ENCODE data around the gene LRRC3B. TPM values are rescaled to one million over a fixed set of nuclear protein-coding genes. Genes with fewer than 3 reads are reported as not detected.
"Not testable (repeated sequence)": the region's sequence is repeated elsewhere in the genome, so short reads cannot be mapped to it uniquely, and the experiment has no call there.

The LRRC3B gene, protein sequence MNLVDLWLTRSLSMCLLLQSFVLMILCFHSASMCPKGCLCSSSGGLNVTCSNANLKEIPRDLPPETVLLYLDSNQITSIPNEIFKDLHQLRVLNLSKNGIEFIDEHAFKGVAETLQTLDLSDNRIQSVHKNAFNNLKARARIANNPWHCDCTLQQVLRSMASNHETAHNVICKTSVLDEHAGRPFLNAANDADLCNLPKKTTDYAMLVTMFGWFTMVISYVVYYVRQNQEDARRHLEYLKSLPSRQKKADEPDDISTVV
- not detected in 2 replicates for total RNA-seq

DNA sequence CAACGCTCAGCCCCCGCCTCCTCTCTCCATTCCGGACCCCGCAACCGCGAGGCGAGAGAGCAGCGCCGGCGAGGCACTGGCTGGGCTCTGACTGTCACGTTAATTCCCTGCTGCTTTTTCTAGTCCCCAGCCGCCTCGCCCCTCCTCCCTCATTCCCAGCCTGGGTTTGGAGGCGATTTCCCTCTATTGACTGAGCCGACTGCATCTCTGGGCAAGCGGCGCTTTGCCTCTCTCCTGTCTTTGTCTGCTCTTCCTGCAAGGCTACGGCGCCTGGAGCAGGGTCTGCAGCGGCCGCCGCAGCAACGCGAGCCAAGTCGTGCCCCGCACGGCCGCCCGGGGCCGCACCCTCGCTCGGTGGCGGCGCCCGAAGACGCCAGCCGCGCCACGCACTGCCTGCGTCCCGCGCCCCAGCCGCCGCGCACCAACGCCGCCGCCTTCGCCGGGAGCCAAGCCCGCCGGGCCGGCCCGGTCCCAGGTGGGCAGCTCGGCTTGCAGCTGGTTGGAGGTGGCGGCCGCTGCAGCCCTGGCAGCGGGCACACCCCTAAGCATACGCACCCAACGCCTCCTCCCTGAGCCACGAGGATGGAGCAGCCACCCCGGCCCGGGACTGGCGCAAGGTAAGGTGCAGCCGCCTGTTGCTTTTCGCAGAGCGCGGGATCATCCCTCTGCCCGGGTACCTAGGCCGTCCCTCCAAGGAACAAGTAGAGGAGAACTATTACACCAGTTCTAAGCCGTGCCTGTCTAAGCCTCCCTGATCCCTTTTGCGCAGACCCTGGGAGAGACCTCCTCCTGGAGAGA is at the start of gene LRRC3B:
LRRC3B (plus strand) TSS at position 152 of the 798 bp plus-strand sequence. CDS start 86,901 bp downstream, outside the sequence.
- intact Hi-C loops (cut with micrococcal nuclease): no loop called here

DNA sequence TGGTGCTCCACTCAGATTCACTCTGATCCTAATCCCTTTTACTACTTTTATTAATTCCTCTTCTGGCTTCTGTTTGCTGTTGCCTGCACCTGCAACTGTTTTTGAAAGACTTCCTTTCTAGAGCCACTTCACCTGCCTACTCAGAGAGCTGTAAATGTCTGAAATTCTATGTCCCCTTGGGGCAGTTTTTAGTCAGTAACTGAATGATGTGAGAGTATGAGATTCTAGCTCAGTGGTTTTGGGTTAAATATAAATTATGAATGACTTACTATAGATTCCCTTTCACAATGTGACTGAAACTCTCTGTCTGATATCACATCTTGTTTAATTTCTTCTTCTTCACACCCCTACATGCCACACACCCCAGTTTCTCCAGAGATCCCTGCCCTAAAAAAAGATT is 47.8 kb upstream of the LRRC3B start:
- intact Hi-C loops (cut with micrococcal nuclease): no loop called here

DNA sequence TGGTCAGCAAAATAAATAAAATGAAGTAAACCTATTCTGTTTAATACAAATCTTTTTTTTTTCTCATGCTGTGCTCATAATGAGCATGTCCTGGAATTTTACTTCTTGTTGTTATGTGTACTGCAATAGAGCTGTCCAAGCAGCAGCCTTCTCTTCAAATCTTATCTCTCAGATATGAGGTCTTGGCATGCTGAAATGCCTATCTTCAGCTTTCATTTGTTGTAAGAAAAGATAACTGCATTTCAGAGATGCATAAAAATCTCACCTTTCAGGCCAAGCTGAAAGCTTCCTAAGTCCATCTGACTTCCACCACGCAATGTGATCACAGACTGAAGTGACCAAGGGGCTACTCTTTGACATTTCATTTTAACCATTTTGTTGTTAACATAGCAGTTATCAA is 43.5 kb upstream of the LRRC3B start:
- intact Hi-C loops (cut with micrococcal nuclease): no loop called here

DNA sequence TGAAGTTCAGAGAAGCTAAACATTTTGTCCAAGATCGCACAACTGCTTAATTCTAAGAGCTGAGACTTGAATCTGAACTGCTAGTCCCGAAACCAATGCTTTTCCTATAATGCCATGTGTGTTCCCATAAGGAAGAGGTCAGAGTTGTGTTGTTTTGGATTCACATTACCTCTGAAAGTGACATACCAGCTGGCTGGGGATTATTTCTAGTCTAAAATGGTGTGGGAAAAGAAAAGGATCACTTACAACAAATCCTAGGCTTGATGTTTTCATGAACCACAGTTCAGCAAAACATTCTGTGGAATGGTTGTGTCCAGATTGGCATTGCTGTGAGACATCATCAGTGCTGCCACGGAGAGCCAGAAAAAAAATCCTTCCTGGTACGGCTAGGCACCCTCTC is 35.0 kb upstream of the LRRC3B start:
- intact Hi-C loops (cut with micrococcal nuclease): no loop called here

DNA sequence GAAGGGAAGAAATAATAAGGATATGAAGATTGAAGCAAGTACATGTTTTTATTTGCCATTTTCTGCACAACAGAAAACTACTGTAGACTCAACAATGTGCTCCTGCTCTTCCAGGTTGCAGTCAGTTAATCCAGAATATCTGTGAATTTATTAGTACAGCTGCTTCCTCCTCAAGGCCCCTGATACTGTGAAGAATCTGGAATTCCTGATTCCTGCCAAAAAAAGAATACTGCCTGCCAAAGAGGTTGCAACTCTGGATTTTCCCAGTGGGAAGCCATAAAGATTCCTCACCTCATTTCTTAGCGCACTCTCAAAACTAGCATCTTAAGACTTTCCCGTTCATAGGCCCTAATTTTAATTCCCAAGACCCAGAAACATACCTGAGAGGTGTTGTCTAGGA is 33.6 kb upstream of the LRRC3B start:
- intact Hi-C loops (cut with micrococcal nuclease): no loop called here

DNA sequence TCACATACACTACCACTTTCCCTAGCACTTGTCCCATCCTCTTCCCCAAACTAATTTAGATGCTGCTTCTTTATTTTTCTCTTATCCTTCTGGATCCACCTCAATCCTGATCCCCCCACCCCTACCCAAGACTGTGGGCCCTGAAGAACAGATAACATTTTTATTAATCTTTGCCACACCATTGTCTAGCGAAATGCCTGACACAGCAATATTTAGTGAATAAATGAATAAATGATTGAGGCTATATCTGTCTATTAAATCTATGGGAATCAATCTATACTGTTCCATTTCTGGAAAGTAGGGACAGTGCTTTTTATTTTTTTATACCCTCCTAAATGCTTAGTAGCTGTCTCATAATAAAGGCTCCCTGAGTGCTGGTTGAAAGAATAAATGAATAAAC is 32.9 kb upstream of the LRRC3B start:
- intact Hi-C loops (cut with micrococcal nuclease): no loop called here

DNA sequence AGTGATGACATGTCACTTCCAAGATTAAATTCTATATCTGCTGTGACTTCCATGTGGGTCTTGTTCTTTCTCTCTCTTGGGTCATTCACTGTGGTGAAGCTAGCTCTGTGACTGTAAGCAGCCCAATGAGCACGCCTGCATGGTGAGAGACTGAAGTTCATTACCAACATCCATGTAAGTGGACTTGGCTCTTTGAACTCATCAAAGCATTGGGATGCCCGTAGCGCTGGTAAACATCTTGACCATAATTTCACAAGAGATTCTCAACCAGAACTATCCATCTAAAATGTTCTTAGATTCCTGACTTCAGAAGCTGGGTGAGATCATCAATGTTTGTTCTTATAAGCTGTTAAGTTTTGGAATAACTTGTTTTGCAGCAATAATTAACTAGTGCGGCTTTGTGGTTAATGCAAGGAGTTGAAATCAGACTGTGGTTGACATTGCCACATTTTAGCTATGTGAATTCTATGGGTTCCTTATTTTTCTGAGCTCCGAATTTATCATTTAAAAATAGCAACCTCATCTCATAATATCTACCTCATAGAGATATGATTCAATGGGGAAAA is 31.6 kb upstream of the LRRC3B start:
- intact Hi-C loops (cut with micrococcal nuclease): no loop called here

DNA sequence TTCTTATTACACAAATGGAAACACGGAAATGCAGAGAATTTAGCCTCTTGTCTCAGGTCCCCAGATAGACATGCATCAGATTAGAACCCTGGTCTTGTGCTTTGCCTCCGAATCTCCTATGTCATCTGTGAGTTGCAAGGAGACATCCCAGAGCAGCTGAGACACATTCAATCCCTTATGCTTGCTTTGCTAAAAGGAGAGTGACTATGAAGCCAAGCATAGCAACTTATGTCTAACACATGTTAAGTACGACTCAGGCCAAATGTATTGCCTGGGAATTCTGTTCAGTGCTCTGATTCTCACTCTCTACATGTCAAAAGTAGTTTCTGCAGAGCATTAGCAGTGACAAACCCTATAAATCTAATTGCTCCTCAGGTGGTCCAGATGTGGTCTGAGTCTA is 30.6 kb upstream of the LRRC3B start:
- intact Hi-C loops (cut with micrococcal nuclease): no loop called here

DNA sequence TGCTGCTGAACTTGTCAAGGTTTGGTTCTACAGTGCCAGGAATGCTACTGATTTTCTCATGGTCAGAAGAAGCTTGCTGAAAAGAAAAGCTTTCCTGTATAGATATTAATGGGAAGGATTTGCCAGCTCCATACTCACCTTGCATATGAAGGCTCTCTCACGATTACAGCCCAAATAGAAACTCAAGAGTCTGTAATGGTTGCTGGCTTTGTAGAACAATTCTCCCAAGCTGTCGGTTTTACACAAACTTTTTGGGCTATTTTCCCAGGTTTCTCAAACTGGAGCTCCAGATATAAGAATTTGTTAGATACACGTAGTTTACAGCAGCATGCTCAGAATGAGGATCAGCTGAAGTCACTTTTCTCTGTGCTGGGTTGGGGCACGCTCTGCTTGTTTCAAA is 30.1 kb upstream of the LRRC3B start:
- intact Hi-C loops (cut with micrococcal nuclease): no loop called here

DNA sequence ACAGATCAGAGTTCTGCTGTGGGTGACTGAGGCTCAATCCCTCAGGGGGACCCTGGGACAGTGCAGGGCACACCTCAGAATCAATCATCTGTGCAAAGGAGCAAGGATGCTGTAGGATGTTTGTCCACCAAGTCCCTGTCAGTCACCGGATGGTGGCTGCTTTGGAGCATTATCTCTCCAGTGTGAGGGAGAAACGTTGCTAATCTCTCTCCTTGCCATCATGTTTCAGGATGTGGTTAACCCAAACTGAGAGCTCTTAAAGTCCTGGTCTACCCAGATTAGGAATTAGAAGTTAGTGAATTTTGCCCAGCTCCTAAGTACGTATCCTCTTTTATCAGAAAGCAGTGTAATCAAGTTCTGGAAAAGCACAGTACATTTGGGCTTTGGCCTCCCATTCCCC is 26.2 kb upstream of the LRRC3B start:
- intact Hi-C loops (cut with micrococcal nuclease): no loop called here

DNA sequence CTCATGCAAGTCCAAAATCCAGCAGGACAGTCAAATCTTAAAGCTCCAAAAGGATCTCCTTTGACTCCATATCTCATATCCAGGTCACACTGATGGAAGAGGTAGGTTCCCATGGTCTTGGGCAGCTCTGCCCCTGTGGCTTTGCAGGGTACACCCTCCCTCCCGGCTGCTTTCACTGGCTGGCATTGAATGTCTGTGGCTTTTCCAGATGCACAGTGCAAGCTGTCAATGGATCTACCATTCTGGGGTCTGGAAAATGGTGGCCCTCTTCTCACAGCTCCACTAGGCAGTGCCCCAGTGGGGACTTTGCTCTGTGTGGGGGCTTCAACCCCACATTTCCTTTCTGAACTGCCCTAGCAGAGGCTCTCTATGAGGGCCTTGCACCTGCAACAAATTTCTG is 19.3 kb upstream of the LRRC3B start:
- intact Hi-C loops (cut with micrococcal nuclease): not testable (repeated sequence)

DNA sequence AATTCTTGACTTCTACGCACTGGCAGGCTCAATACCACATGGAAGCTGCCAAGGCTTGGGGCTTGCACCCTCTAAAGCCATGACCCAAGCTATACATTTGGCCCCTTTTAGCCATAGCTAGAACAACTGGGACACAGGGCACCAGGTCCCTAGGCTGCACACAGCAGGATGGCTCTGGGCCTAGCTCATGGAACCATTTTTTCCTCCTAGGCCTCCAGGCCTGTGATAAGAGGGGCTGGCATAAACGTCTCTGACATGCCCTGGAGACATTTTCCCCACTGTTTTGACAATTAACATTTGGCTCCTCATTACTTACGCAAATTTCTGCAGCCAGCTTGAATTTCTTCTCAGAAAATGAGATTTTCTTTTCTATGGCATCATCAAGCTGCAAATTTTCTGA is 18.8 kb upstream of the LRRC3B start:
- intact Hi-C loops (cut with micrococcal nuclease): not testable (repeated sequence)

DNA sequence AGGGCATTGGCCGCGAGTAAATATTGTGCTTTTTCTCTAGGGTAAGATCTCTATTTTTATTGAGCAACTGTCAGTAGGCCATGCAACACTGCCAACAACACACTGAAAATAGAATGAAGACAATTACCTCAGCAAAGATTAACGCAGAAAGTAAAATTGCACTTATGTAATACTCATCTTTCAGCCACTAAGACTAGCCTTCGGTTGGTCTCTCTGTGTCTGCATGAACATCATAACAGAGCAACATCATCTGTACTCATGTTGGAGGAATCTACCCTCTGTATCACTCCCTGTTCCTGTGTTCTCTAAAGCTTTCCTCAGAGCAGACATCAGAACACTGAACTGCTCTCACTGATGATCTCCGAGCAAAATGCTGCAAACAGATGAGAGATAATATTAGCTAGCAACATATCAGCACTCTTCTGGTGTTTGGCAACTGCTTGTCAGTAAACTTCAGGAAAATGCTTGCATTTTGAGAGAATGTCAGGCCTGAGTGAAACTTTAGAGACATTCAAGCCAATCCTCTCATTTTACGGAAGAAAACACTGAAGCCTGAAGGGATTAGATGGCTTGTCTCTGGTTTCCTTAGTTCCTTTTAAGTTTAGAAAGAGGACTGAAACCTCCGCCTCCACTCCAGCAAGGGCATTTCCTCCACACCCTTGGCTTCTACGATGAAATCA is 8.4 kb upstream of the LRRC3B start:
- intact Hi-C loops (cut with micrococcal nuclease): no loop called here

DNA sequence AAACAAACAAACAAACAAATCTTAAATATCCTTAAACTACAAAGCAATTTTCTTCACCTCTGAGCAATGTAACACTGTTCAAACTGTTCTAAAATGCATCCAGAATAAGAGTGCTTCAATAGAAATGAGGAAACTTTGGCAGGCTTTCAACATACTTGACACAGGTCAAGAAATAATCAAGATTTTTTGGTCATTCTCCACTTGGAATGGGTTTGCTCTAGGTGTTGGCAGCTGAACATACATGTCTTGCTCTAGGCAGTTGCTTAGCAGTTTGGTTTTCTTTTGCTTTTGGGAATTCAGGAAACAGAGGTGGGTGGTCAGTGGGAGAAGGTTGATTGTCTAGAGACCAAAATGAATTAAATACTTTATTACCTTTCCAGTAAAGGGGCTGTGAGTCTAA is 1.4 kb upstream of the LRRC3B start:
- intact Hi-C loops (cut with micrococcal nuclease): no loop called here

DNA sequence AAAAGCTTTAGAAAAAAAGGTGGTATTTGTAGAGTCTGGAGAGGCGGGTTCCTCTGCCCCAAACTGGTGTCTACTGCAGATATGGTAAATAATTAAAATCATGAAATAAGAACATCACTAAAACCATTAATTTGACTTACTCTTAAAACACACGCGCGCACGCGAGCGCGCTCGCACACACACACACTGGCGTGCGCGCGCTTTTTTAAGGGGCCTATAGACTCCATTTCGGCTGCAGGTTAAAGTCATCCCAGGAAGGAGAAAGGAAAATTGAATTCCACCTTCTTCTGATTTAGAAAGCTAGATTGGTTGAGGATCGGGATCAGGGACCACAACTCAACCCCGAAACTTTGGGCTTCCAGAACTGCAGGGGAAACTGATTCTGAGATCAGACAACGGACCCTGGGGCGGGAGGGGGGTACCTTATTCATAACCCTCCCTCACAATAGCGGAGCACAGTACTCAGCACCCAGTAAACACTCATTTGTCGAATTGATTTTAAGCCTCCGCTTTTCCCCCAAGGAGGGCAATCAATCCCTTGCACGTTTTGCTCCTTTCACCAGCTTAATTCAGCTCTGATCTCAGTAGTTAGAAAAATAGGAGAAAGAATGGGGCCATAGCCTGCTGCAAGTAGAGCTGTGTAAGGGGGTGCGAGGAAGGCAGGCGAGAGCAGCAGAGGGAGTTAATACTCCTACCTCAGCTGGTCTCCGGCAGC is 509 bp upstream of the LRRC3B start:
- intact Hi-C loops (cut with micrococcal nuclease): no loop called here

DNA sequence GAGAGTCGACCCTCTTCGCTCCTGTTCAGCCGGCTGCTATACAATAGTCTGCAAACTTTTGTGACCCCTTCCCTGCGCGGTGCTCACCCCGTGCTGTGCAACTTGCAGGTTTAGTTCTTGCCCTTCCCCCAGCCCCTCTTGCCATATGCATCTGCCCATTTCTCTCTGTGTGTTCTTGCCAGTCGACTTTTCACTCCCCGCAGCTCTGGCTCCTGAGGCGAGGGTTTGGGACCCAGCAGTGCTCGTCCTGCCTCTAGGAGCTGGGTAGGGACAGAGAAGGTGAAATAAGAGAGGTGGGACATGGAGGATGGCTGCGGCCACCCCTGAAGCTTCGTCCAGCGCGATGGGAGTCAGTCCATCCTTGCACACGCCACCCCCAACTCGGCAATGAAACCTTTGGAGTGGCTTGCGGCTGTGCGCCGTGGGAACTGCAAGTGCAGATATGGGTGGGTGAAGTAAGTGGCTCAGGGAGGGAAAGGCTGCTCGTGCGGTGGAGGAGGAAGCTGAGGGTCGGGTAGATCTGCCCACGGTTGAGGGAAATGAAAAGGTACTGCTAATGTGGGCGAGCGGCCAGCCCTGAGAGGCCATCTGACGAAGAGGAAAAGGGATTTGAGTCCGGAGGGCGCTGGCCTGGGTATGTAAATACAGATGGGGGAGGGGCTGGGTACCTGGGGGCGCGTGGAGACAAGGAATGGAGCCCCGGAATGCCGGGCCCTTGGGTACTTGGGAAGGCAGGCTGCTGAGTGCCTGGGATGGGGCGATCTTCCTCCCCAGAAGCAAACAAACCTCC is 1.0 kb downstream of the LRRC3B start:
- intact Hi-C loops (cut with micrococcal nuclease): no loop called here

DNA sequence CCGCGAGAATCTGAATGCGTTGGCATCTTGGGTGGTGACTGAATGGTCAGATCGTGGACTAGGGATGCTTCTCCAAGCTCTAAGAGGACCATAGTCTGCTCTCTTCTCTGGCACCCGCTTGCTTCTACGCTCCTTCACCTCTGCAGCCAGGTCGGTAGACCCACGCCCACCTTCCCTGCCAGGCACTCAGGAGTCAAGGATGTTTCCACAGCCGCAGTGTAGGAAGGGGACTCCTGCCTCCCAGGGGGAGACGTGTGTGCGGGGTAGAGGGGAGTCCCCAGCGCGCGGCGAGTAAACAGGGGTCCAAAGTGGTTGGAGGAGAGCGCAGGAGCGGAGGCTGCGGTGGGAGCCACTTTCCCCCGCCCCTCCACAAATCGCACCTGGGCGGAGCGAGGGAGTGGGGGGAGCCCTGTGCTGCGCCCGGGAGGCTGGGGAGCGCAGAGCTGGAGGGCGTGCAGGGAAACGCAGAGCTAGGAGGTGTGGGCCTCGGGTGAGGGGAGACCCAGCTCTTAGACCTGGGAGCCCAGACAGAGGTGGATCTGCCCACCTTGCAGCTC is 1.7 kb downstream of the LRRC3B start:
- intact Hi-C loops (cut with micrococcal nuclease): no loop called here

DNA sequence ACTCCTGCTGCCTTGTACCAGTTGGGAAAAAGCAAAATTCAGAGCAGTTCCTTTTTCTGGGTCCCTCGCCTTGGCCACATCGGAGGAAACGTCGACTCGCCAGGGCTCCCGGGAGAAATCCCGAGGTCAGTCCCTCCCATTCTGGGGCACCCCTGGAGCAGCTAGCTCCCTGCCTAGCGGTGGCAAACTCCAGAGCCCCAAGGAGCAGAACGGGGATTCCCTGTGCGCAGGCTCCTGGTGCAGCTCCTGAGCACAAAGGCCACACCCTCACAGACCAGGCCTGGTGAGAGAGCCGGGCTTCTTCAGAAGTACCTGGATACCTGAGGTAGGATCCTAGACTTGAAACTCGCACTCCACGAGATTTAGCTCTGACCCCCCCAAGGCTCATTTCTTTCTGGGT is 2.6 kb downstream of the LRRC3B start:
- intact Hi-C loops (cut with micrococcal nuclease): no loop called here

DNA sequence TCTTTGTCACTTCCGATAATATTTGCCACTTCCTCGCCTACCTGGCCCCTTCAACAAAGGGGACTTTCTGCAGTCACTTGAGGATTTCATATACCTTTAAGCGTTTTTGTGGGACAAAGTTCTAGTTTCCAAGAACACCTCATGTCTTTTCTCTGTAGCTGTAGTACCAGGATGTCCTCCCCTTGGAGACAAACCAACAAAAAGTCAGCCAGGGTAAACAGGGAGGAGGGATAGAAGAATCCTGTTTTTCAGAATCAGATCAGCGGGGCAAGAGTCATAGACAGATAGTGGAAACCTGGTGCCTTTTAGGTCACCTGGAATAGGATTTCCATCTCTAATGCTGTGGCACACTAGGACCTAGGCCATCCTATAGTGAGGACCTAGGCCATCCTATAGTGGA is 4.5 kb downstream of the LRRC3B start:
- intact Hi-C loops (cut with micrococcal nuclease): no loop called here

DNA sequence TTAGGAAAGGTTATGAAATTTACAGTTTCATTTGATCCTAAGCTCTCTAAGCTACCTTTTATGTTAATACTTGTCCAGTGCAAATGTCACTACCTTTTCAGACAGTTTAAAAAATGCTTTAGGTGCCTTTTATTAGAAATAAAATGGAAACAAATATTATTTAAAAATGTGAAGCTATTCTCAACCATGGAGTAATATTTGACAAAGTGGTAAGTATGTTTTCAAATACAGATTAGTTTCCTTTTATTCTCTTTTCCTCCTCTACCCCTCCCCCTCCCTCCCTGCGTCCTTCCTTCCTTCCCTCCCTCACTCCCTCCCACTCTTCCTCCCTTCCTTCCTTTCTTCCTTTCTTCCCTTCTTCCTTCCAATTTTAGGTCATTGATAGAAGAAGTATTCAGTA is 6.3 kb downstream of the LRRC3B start:
- intact Hi-C loops (cut with micrococcal nuclease): no loop called here
